ENCODE measurements around the gene CUL4A.
A peak's percentile ranks its signal among the peaks of the same experiment; 100 is the strongest.
"Not testable (repeated sequence)": the region's sequence is repeated elsewhere in the genome, so short reads cannot be mapped to it uniquely, and the experiment has no call there.

Gene CUL4A

DNA sequence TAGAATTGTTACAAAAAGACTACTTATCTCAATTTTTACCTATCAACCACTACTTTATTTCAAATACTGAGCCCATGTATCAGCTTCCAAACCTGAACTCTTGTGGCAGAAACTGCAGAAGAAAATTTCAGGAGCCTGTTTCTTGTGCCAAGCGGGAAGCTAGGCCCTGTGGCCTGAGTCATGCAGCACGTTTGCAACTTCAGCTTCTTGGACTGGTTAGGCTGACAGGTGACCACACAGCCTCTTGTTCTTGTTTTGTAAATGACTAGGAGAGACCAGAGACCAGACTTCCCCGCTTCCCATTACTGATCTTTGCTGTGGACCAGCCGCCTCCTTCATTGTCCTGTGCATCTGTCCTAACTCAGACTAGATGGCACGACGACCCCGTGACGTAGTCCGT, 84.3 kb downstream of the CUL4A start:
- DNase-seq: no peak

- DNase-seq: no peak
Observed at GRCh38 chr13:113295776-113296175, 86.4 kb downstream of the CUL4A start.

GRCh38 chr13:113296823-113297369, 87.5 kb downstream of the CUL4A start, which contains the start of gene LAMP1:
LAMP1 (plus strand) TSS chr13:113297239; CDS start chr13:113297435, 196 bp downstream.
- DNase-seq: peak; percentile 100

DNA sequence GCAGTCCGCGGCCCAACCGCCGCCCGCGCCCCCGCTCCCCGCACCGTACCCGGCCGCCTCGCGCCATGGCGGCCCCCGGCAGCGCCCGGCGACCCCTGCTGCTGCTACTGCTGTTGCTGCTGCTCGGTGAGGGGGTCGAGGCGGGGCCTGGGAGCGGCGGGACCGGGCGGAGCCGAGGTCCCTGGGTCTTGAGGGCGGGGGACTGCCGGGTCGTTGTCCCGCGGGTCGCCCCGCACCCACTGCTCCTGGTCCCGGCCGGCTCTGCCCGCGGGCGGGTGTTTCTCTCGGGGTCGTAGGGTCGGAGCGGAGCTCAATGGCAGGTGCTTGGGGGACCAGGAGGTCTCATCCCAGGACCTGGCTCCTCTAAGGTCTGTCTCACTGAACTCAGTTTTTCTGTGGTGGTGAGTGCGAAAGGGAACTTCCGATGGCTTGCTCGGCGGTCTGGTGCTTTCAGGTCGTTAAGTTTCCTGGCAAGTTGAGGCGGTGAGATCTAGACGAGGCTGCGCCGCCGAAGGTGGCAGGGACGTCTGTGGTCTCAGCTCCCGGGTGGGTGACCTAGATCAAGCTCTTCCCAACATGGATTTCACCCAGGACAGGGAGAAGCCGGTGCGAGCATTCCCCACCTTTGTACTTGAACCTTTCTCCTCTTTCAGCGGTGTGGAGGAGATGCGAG, 88.1 kb downstream of the CUL4A start:
- DNase-seq: peak; percentile 76

- no peak for DNase-seq
Observed at GRCh38 chr13:113298043-113298945, 88.9 kb downstream of the CUL4A start.

GRCh38 chr13:113299951-113300350, 90.5 kb downstream of the CUL4A start:
- DNase-seq: no peak

DNA sequence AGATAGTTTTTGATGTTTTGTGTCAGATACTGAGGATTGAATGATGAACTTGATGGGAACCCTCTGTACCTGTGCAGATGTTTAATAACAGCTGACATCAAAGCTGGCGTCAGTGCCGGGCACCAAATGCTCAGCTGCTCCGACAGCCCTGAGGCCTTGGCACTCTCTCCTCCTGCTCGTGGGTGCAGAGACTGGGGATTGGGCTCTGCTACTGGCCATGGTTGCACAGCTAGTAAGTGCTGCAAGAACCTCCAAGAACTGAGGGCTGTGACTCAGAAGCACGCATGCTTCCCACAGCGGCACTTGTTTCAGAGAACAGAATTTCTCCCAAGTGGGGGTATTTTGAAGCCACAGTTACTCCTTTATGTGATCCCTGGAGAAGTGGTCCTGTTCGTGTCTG, 93.6 kb downstream of the CUL4A start:
- no peak for DNase-seq

DNA sequence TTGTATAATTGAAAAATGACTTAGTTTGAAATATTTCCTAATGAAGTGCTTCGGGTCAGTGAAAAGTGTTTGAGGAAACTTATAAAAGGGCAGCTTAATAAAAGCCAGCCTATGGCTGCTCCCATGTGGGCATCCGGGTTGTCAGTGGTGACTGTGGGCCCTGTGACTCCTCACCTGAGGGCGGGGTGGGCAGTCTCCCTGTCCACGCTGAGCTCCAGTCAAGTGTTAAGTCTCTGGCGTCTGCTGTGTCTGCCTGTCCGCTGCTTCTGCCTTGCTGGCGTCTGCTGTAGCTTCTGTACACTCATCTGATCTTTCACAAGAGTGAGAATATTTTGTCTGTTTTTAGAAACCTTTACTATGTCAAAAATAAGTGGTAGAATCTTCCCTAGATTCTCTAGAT, 94.7 kb downstream of the CUL4A start:
- DNase-seq: no peak

DNA sequence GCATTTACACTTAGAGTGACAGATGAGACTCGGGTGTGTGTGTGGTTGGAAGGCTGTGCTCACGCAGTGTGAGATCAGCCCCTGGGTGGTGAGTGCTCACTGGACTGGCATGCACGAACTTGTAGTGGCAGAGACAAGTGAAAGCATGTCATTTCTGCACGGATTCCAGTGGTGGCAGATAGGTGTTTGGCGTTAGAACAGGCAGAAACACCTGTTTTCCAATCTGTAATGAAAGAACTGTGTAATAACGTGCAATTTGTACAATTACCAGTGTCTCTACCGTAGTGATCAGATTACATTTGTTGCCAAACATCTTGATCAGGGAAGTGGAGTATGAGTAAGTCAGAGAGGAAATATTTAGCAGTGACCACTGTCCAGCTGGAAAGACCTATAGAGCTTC, 95.8 kb downstream of the CUL4A start:
- no peak for DNase-seq

DNA sequence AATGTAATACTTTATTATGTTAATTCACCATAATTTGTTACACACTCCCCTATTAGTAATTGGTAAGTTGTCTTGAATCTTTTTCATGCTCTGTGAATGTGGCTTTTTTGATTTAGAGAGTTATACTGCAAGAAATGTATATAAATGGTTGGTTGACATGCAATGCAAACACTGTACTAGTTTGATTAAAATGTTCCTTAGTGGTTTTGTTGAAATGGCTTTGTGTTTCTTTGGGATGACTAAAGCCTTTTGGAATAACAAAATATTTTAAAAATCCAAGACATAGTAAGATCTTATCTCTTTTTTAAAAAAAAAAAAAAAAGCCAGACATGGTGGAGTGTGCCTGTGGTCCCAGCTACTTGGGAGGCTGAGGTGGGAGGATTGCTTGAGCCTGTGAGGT, 98.1 kb downstream of the CUL4A start:
- no peak for DNase-seq

GRCh38 chr13:113309473-113309872, 100.1 kb downstream of the CUL4A start:
- no peak for DNase-seq

GRCh38 chr13:113314112-113314511, 104.7 kb downstream of the CUL4A start:
- DNase-seq: not testable (repeated sequence)

DNA sequence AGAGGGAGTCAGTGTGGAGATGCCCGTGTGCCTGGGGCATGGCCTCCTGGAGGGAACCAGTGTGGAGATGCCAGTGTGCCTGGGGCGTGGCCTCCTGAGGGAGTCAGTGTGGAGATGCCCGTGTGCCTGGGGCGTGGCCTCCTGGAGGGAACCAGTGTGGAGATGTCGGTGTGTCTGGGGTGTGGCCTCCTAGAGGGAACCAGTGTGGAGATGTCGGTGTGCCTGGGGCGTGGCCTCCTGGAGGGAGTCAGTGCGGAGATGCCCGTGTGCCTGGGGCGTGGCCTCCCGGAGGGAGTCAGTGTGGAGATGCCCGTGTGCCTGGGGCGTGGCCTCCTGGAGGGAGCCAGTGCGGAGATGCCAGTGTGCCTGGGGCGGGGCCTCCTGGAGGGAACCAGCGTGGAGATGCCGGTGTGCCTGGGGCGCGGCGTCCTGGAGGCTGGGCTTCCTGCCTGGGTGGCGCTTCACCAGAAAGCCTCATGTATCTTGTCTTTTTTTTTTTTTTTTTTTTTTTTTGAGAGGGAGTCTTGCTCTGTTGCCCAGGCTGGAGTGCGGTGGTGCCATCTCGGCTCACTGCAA, 105.6 kb downstream of the CUL4A start:
- not testable (repeated sequence) for DNase-seq

- no peak for DNase-seq
Observed at GRCh38 chr13:113315992-113316391, 106.6 kb downstream of the CUL4A start.

Data from activated CD8-positive, alpha-beta memory T cell treated with anti-CD3 and anti-CD28 coated beads, Interleukin-2, amount 50 U/mL, for 48 hours (primary cell).